Muscle of leg (tissue), 11 donors: ENCODE measurements around the gene GLB1L2. TPM values are rescaled to one million over a fixed set of nuclear protein-coding genes. Genes with fewer than 3 reads are reported as not detected.

Source experiments
- DNase-seq: peaks from one replicate; pipeline ENCODE4 v3.0.0; 2013
- H3K27ac ChIP-seq: one replicate; pipeline ENCODE4 v1.5.1; 2013; ENCODE audit warnings: mild to moderate bottlenecking, low read length, control low read depth
- H3K27me3 ChIP-seq: one replicate; pipeline ENCODE4 v1.6.1; 2013; ENCODE audit warnings: low read length; ENCODE audit not compliant: control insufficient read depth, insufficient read depth
- H3K36me3 ChIP-seq: one replicate; pipeline ENCODE4 v1.6.1; 2013; ENCODE audit warnings: low read length; ENCODE audit not compliant: control insufficient read depth, insufficient read depth
- H3K4me1 ChIP-seq: one replicate; pipeline ENCODE4 v1.6.1; 2013; ENCODE audit warnings: low read length; ENCODE audit not compliant: control insufficient read depth, insufficient read depth
- H3K4me3 ChIP-seq: one replicate; pipeline ENCODE4 v1.5.1; 2013; ENCODE audit warnings: low read length, control low read depth
- H3K9me3 ChIP-seq: replicated peaks from 2 replicates; pipeline ENCODE4 v1.6.1; 2013; ENCODE audit warnings: low read depth, low read length; ENCODE audit not compliant: control insufficient read depth
- WGBS: methylation state at CpG from one replicate; pipeline ENCODE4 v1.1.5; 2013; ENCODE audit warnings: missing lambda C conversion rate; ENCODE audit not compliant: insufficient coverage; 5-methylcytosine and 5-hydroxymethylcytosine counted together
- polyA plus RNA-seq, 8 donors: library from polyadenylated mRNA; unstranded; fragments of 120-200 nt; gene quantifications; one replicate each; pipeline versions ENCODE4 v1.2.1 to v1.2.3, GENCODE V29; 2013; ENCODE audit warnings: inconsistent platforms in 1 of 8, low replicate concordance in 1 of 8; ENCODE audit not compliant: insufficient read length in 8 of 8, insufficient read depth in 1 of 8
- total RNA-seq: library from RNA; stranded (reverse); fragments of 120-200 nt; gene quantifications from one replicate; pipeline ENCODE4 v1.2.4, GENCODE V29; 2013

GLB1L2 gene
- total and polyA plus RNA-seq, 9 donors: 0.20 to 1.2 (median 0.40) TPM

DNA sequence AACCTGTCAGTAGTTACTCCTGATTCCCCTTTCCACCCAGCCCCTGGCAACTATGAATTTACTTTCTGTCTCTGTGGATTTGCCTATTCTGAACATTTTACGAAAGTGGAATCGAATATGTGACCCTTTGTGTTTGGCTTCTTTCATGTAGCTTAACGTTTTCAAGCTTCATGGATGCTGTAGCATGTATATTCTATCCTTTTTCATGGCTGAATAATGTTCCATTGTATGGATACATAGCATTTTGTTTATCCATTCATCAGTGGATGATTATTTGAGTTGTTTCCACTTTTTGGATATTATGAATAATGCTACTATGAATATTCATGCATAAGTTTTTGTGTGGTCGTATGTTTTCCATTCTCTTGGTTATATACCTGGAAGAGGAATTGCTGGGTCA is 9.2 kb upstream of the GLB1L2 start:
- H3K4me1 ChIP-seq: no peaks in the 10 kb centered on the region
- peaks cover under 1% of the 10 kb centered on the region for H3K27me3 ChIP-seq
- H3K9me3 ChIP-seq: no peaks in the 10 kb centered on the region
- no peak for DNase-seq
- H3K36me3 ChIP-seq: no peaks in the 10 kb centered on the region
- no peak overlapping the region for H3K27ac ChIP-seq
- H3K4me3 ChIP-seq: no peak overlapping the region
- WGBS: no CpG with 5 or more reads among the region's 4 CpGs

- peaks cover 34% of the 10 kb centered on the region for H3K27me3 ChIP-seq
- H3K9me3 ChIP-seq: no peaks in the 10 kb centered on the region
- no peak overlapping the region for H3K27ac ChIP-seq
- DNase-seq: no peak
- no peak overlapping the region for H3K4me3 ChIP-seq
- peaks cover 9% of the 10 kb centered on the region for H3K4me1 ChIP-seq
- no peaks in the 10 kb centered on the region for H3K36me3 ChIP-seq
- WGBS: 88% methylated on average over 1 of the region's 1 CpG
These were observed 3.4 kb upstream of the GLB1L2 start for GRCh38 chr11:134328433-134328832.

GRCh38 chr11:134330611-134331353 is 1.0 kb upstream of the GLB1L2 start:
- H3K27me3 ChIP-seq: peaks cover 42% of the 10 kb centered on the region
- H3K27ac ChIP-seq: no peak overlapping the region
- peak overlapping the region; percentile 21 for H3K4me3 ChIP-seq
- H3K9me3 ChIP-seq: no peaks in the 10 kb centered on the region
- no peaks in the 10 kb centered on the region for H3K36me3 ChIP-seq
- no peak for DNase-seq
- H3K4me1 ChIP-seq: peaks cover 9% of the 10 kb centered on the region
- WGBS: 18% methylated on average over 10 of the region's 22 CpGs

DNA sequence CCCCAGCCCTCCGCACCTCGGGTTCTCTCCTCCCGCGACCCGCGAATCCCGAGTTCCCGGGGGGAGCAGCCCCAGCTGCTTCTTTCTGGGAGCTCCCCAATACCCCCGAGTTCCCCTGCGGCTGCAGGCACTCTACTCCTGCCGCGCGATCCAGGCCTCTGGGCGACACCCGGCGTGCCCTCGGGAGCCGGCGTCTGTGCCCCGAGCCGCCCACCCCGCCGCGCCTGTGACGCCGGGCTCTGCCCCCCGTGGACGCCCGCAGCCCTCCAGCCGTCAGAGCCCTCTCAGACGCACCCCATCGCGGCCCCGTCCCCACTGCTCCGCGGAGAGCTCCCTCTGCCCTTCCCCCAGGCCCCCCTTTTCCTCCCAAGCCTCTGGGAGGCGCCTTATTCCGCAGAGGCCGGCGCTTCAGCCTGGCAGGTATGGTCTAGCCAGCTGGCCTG is 422 bp downstream of the GLB1L2 start:
- no peak for DNase-seq
- WGBS: 1% methylated on average over 40 of the region's 40 CpGs
- Histone ChIP-seq H3K4me1 (peaks cover 9% of the 10 kb centered on the region), H3K27ac (no peak overlapping the region), H3K27me3 (peaks cover 42% of the 10 kb centered on the region), H3K36me3 (no peaks in the 10 kb centered on the region), H3K4me3 (peak overlapping the region; percentile 29), H3K9me3 (no peaks in the 10 kb centered on the region)

GRCh38 chr11:134332782-134333181 is 994 bp downstream of the GLB1L2 start:
- Histone ChIP-seq H3K4me3 (no peak overlapping the region), H3K9me3 (no peaks in the 10 kb centered on the region), H3K27me3 (peaks cover 41% of the 10 kb centered on the region), H3K4me1 (peaks cover 9% of the 10 kb centered on the region), H3K36me3 (no peaks in the 10 kb centered on the region), H3K27ac (no peak overlapping the region)
- WGBS: 15% methylated on average over 4 of the region's 7 CpGs
- DNase-seq: no peak

DNA sequence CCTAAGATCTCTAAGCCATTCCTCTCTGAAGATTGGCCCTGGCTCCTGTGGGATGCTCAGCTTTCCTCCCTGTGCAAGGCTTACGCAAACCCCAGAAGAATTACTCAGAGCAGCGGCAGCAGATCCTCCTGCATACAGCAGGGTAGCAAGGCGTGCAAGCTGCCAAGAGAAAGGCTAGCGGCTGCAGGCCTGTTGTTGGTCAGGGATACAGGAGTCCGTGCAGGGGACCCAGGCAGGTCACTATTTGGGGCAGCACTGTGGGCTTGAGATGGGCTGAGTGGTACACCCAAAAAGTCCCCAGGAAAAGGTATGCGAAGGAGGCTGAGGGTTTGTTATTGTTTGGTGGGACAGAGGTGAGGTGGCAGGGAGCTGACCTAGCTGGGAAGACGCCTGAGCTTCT is 1.5 kb downstream of the GLB1L2 start:
- H3K27me3 ChIP-seq: peaks cover 41% of the 10 kb centered on the region
- H3K4me3 ChIP-seq: no peak overlapping the region
- no peak overlapping the region for H3K27ac ChIP-seq
- peaks cover 9% of the 10 kb centered on the region for H3K4me1 ChIP-seq
- H3K9me3 ChIP-seq: no peaks in the 10 kb centered on the region
- no peaks in the 10 kb centered on the region for H3K36me3 ChIP-seq
- 64% methylated on average over 6 of the region's 7 CpGs for WGBS
- DNase-seq: no peak

DNA sequence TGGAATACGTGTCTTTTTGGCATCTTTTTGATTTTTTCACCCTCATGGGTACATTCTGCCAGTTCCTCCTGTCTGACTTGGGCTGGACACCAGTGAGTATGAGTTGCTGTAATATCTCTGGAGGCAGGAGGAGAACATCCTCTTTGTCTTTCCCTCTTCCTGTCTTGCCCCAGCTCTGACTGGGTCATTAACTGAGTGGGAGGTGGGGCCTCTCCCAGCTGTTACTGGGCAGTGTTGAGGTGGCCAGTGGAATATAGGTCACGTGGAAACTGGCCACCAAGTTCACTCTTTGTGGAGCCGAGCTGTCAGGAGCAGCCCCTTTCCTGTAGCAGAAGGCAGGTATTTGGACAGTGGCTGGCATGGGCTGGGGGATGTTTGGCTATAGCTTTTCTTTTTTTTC is 2.2 kb downstream of the GLB1L2 start:
- DNase-seq: no peak
- 59% methylated on average over 2 of the region's 3 CpGs for WGBS
- Histone ChIP-seq H3K9me3 (no peaks in the 10 kb centered on the region), H3K27me3 (peaks cover 41% of the 10 kb centered on the region), H3K36me3 (no peaks in the 10 kb centered on the region), H3K27ac (no peak overlapping the region), H3K4me1 (peaks cover 9% of the 10 kb centered on the region), H3K4me3 (no peak overlapping the region)

- Histone ChIP-seq H3K4me1 (peaks cover 9% of the 10 kb centered on the region), H3K27ac (no peak overlapping the region), H3K4me3 (no peak overlapping the region), H3K27me3 (peaks cover 39% of the 10 kb centered on the region), H3K9me3 (no peaks in the 10 kb centered on the region), H3K36me3 (no peaks in the 10 kb centered on the region)
- DNase-seq: no peak
- WGBS: 66% methylated on average over 2 of the region's 10 CpGs
These were observed 3.2 kb downstream of the GLB1L2 start for GRCh38 chr11:134334796-134335571.

DNA sequence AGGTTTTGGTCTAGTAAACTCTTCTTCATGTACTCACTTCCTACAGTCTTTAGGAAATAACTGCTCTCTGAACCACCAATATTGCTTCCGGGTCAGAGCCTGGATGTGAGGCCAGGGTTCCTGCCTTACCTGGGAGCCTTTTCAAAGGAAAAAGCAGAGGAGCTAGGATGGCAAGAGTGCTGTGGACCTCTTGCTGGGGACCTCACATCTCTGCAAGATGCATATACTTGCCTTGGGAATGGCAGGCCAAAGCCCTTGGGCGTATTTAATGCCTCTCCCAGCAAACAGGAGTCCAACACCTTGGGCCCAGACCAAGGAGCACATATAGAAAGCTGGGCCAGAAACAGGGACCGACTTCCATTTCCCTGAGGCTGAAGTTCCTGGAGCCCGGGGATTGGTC is 5.3 kb downstream of the GLB1L2 start:
- Histone ChIP-seq H3K27ac (no peak overlapping the region), H3K27me3 (peaks cover 22% of the 10 kb centered on the region), H3K9me3 (no peaks in the 10 kb centered on the region), H3K4me1 (peaks cover 1% of the 10 kb centered on the region), H3K36me3 (no peaks in the 10 kb centered on the region), H3K4me3 (no peak overlapping the region)
- WGBS: 100% methylated on average over 1 of the region's 4 CpGs
- DNase-seq: no peak

- 97% methylated on average over 15 of the region's 15 CpGs for WGBS
These were observed 6.3 kb downstream of the GLB1L2 start for GRCh38 chr11:134338068-134338467.

More at GRCh38 chr11:134338068-134338467, 6.3 kb downstream of the GLB1L2 start:
- Histone ChIP-seq H3K4me1 (no peaks in the 10 kb centered on the region), H3K36me3 (no peaks in the 10 kb centered on the region), H3K4me3 (no peak overlapping the region), H3K27ac (no peak overlapping the region), H3K9me3 (no peaks in the 10 kb centered on the region), H3K27me3 (peaks cover 15% of the 10 kb centered on the region)
- DNase-seq: no peak
